PFSK-1 (cell line): Measurements from ENCODE around the gene HLA-DMA.

Source experiments
- FOXP2 ChIP-seq: optimal IDR thresholded peaks from 2 replicates; pipeline ENCODE3; 2011; ENCODE audit warnings: borderline replicate concordance, control low read depth, inconsistent platforms; ENCODE audit not compliant: insufficient read depth; ENCODE audit errors: extremely low read length, extremely low read depth
- POLR2AphosphoS5 ChIP-seq: IDR thresholded peaks from 2 replicates; pipeline ENCODE4 v1.6.1; 2012; ENCODE audit warnings: low read depth, mild to moderate bottlenecking, control low read depth, low read length, moderate library complexity
- SIN3A ChIP-seq: IDR thresholded peaks from 2 replicates; pipeline ENCODE4 v1.6.1; 2012; ENCODE audit warnings: mild to moderate bottlenecking, low read length, moderate library complexity, borderline replicate concordance; ENCODE audit not compliant: insufficient read depth
- TAF1 ChIP-seq: IDR thresholded peaks from 2 replicates; pipeline ENCODE4 v1.6.1; 2012; ENCODE audit warnings: low read length, control low read depth, borderline replicate concordance; ENCODE audit not compliant: insufficient read depth
- TF ChIP-seq, protein P1 (sequence below), 2 experiments: IDR thresholded peaks; 2 replicates each; pipeline versions ENCODE4 v1.6.1 to v1.8.0; 2011 to 2012; ENCODE audit warnings: low read depth in 2 of 2, low read length in 2 of 2, control low read depth in 1 of 2, inconsistent platforms in 1 of 2, mild to moderate bottlenecking in 1 of 2, moderate library complexity in 1 of 2; ENCODE audit not compliant: insufficient read depth in 1 of 2

Gene HLA-DMA

DNA sequence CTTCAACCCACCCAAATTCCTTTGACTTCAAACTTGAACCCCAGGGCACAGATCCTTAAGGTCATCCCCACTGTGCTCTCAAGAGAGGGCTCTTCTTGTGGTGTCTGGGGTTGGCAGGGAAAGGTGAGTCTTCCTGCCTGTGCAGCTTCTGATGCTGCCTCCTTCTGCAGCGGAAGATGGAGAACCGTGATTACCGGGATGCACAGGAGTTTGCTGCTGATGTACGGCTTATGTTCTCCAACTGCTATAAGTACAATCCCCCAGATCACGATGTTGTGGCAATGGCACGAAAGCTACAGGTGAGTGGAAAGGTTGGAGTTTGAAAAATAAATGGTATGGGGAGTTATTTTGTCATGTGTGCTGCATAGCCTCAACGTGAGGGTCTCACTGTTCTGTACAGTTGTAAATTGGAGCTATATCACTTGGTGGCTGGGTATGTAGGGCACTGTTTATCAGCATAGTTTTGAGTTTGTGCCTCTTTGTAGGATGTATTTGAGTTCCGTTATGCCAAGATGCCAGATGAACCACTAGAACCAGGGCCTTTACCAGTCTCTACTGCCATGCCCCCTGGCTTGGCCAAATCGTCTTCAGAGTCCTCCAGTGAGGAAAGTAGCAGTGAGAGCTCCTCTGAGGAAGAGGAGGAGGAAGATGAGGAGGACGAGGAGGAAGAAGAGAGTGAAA, 24.5 kb upstream of the HLA-DMA start:
- no peak for TF ChIP-seq TAF1
- TF ChIP-seq POLR2AphosphoS5 = no peak; the same call in none of the 2 replicates
- TF ChIP-seq SIN3A = no peak
- TF ChIP-seq FOXP2 = no peak
- TF ChIP-seq, protein P1, sequence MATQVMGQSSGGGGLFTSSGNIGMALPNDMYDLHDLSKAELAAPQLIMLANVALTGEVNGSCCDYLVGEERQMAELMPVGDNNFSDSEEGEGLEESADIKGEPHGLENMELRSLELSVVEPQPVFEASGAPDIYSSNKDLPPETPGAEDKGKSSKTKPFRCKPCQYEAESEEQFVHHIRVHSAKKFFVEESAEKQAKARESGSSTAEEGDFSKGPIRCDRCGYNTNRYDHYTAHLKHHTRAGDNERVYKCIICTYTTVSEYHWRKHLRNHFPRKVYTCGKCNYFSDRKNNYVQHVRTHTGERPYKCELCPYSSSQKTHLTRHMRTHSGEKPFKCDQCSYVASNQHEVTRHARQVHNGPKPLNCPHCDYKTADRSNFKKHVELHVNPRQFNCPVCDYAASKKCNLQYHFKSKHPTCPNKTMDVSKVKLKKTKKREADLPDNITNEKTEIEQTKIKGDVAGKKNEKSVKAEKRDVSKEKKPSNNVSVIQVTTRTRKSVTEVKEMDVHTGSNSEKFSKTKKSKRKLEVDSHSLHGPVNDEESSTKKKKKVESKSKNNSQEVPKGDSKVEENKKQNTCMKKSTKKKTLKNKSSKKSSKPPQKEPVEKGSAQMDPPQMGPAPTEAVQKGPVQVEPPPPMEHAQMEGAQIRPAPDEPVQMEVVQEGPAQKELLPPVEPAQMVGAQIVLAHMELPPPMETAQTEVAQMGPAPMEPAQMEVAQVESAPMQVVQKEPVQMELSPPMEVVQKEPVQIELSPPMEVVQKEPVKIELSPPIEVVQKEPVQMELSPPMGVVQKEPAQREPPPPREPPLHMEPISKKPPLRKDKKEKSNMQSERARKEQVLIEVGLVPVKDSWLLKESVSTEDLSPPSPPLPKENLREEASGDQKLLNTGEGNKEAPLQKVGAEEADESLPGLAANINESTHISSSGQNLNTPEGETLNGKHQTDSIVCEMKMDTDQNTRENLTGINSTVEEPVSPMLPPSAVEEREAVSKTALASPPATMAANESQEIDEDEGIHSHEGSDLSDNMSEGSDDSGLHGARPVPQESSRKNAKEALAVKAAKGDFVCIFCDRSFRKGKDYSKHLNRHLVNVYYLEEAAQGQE (IDR thresholded peaks at IDR 0.05; ENCODE audit: insufficient read depth in 1 of 2, low read depth in 2 of 2, low read length in 2 of 2) = no peak

DNA sequence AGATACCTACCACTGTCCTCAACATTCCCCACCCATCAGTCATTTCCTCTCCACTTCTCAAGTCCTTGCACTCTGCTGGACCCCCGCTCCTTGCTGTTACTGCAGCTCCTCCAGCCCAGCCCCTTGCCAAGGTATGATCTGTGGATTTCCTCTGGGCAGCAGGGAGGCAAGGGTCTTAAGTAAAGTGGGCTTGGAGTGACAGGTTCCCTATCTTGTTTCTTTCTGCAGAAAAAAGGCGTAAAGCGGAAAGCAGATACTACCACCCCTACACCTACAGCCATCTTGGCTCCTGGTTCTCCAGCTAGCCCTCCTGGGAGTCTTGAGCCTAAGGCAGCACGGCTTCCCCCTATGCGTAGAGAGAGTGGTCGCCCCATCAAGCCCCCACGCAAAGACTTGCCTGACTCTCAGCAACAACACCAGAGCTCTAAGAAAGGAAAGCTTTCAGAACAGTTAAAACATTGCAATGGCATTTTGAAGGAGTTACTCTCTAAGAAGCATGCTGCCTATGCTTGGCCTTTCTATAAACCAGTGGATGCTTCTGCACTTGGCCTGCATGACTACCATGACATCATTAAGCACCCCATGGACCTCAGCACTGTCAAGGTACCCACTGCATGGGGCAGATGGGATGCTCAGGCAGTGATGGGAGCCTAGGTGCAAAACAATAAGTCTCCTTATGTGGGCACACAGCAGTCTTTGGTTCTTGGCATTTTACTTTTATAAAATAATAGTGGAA, 23.6 kb upstream of the HLA-DMA start:
- TF ChIP-seq POLR2AphosphoS5 (no peak), FOXP2 (no peak), TAF1 (no peak), SIN3A (no peak)
- TF ChIP-seq, protein P1 (IDR thresholded peaks at IDR 0.05; ENCODE audit: insufficient read depth in 1 of 2, low read depth in 2 of 2, low read length in 2 of 2) = no peak

DNA sequence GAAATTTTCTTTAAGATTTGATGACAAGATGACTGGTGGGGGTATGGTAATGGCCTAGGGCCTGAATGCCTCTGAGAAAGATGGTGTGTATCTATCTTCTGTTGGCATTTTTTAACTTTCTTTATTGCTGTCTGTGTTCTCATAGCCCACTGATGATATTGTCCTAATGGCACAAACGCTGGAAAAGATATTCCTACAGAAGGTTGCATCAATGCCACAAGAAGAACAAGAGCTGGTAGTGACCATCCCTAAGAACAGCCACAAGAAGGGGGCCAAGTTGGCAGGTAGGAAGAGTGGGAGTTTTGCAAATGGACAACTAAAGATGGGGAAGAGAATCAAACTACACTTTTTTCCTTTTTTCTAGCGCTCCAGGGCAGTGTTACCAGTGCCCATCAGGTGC, 23.0 kb upstream of the HLA-DMA start:
- TF ChIP-seq FOXP2 (no peak), POLR2AphosphoS5 (0 out of 2 replicates have a peak, but pooled peaks have one; percentile 12)
- TF ChIP-seq, protein P1 (IDR thresholded peaks at IDR 0.05; ENCODE audit: insufficient read depth in 1 of 2, low read depth in 2 of 2, low read length in 2 of 2) = no peak

DNA sequence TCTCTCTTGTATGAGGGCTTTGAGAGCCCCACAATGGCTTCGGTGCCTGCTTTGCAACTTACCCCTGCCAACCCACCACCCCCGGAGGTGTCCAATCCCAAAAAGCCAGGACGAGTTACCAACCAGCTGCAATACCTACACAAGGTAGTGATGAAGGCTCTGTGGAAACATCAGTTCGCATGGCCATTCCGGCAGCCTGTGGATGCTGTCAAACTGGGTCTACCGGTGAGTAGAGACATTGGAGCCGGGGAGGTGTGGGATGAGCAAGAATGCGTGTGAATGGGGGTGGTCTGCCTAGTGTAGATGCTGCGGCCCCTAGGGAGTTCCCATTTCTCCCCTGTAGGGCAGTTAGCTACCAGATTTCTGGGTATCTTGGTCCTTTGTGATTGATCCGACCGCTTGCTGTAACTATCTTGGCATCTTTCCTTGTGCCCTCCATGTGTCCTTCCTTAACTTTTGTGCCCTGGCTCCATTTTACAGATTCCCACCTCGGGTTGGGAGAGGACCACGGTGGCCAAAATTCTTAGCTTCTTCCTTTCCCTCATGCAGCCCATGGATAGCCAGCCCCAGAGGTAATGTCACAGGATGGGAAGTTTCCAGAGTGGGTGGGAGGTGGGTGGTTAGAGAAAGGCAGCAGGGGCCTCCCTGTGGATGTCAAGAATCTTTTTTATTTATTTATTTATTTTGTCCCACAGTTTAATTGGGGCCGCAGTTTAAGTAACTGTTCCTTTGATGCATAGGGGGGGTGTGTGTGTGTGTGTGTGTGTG, 21.8 kb upstream of the HLA-DMA start:
- TF ChIP-seq POLR2AphosphoS5 (peak; percentile 30; the same call in 1 of the 2 replicates), TAF1 (no peak)

DNA sequence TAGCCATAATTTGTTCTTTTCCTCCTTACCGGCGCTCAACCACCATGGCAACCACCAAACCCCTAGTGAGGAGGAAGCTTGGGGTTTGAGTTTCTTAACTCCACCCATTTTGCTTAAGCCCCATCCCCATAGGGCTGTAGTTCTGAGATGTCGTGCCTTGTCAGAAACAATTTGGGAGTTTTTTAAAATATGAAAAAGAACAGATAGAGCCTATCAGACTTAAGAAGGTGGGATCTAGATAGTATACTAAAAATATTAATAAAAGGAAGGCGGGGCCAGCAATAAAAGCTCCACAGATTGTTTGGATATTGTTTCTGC, 21.1 kb upstream of the HLA-DMA start:
- TF ChIP-seq SIN3A (no peak), FOXP2 (no peak), POLR2AphosphoS5 (no peak), TAF1 (no peak)
- TF ChIP-seq, protein P1 (IDR thresholded peaks at IDR 0.05; ENCODE audit: insufficient read depth in 1 of 2, low read depth in 2 of 2, low read length in 2 of 2) = no peak
